ENCODE results near the gene ISM2. TPM values are rescaled to one million over a fixed set of nuclear protein-coding genes. Genes with fewer than 3 reads are reported as not detected.

ISM2 gene
- total and polyA plus RNA-seq, 9 of the 15 experiments (the other 6 are each of a cell fraction or from before 2014, with no cell fraction given) = 0.08 to 0.11 TPM; not detected in 7

GRCh38 chr14:77457522-77458248 is 40.9 kb downstream of the ISM2 start, which contains the start of the genes AHSA1 and VIPAS39 (continued):
- TF ChIP-seq ZNF586 (CRISPR knock-in tag; conservative IDR thresholded peaks at IDR 0.05) = no peak
- TF ChIP-seq E4F1 (CRISPR knock-in tag; IDR thresholded peaks at IDR 0.05; ENCODE audit: borderline replicate concordance) = no peak
- TF ChIP-seq NR0B1 (IDR thresholded peaks at IDR 0.05; ENCODE audit: partially characterized antibody) = no peak
- peak; percentile 20; the same call in 1 of the 2 replicates for TF ChIP-seq TOE1 (IDR thresholded peaks at IDR 0.05; ENCODE audit: borderline replicate concordance)
- TF ChIP-seq TOE1 (CRISPR knock-in tag; IDR thresholded peaks at IDR 0.05; ENCODE audit: borderline replicate concordance, low read depth) = no peak
- TF ChIP-seq POLR3G (IDR thresholded peaks at IDR 0.05; ENCODE audit: extremely low read depth, insufficient read length, insufficient replicate concordance) = no peak
- TF ChIP-seq RCOR1 (IDR thresholded peaks at IDR 0.05; ENCODE audit: borderline replicate concordance in 1 of 2, low read depth in 2 of 2, low read length in 2 of 2) = no peak
- no peak; the same call in 1 of the 2 replicates for TF ChIP-seq MAFK (IDR thresholded peaks at IDR 0.05; ENCODE audit: low read length)
- peak; percentile 64; the same call in 1 of the 2 replicates for TF ChIP-seq ELF2 (CRISPR knock-in tag; IDR thresholded peaks at IDR 0.05)
- peak; percentile 69 for TF ChIP-seq PKNOX1 (IDR thresholded peaks at IDR 0.05)
- TF ChIP-seq NUFIP1 (IDR thresholded peaks at IDR 0.05; ENCODE audit: partially characterized antibody) = no peak
- no peak for TF ChIP-seq SMARCA4 (IDR thresholded peaks at IDR 0.05)
- TF ChIP-seq RREB1 (CRISPR knock-in tag; IDR thresholded peaks at IDR 0.05) = no peak
- TF ChIP-seq NCOA2 (IDR thresholded peaks at IDR 0.05; ENCODE audit: partially characterized antibody in 2 of 2) = no peak
